GM23248 (cell line): ENCODE results near the gene COG1. TPM values are rescaled to one million over a fixed set of nuclear protein-coding genes. Genes with fewer than 3 reads are reported as not detected.
"Not testable (repeated sequence)": the region's sequence is repeated elsewhere in the genome, so short reads cannot be mapped to it uniquely, and the experiment has no call there.

Experiments
- DNase-seq: peaks from one replicate; pipeline ENCODE4 v3.0.0-alpha.2; 2015
- H2AFZ ChIP-seq: fragments of 200-600 bp; sonication (generic); 2 replicates; pipeline ENCODE4 v1.6.1; 2016; ENCODE audit warnings: antibody characterized with exemption
- H3F3A ChIP-seq: fragments of 200-600 bp; sonication (generic); 2 replicates; pipeline ENCODE4 v1.6.1; 2016; ENCODE audit warnings: mild to moderate bottlenecking, antibody characterized with exemption, mixed run types; ENCODE audit not compliant: insufficient read depth
- H3K27ac ChIP-seq: fragments of 200-600 bp; sonication (generic); 2 replicates; pipeline ENCODE4 v1.5.1; 2016; ENCODE audit warnings: mild to moderate bottlenecking
- H3K27me3 ChIP-seq: fragments of 200-600 bp; sonication (generic); replicated peaks from 2 replicates; pipeline ENCODE4 v1.6.1; 2016; ENCODE audit warnings: mild to moderate bottlenecking; ENCODE audit not compliant: insufficient read depth
- H3K36me3 ChIP-seq: fragments of 200-600 bp; sonication (generic); 2 replicates; pipeline ENCODE4 v1.6.1; 2016; ENCODE audit warnings: low read depth, mild to moderate bottlenecking
- H3K4me1 ChIP-seq: fragments of 200-600 bp; sonication (generic); 2 replicates; pipeline ENCODE4 v1.6.1; 2016; ENCODE audit warnings: mild to moderate bottlenecking; ENCODE audit not compliant: insufficient read depth
- H3K4me2 ChIP-seq: fragments of 200-600 bp; sonication (generic); one replicate; pipeline ENCODE4 v1.6.1; 2016; ENCODE audit warnings: mild to moderate bottlenecking; ENCODE audit not compliant: unreplicated experiment
- H3K4me3 ChIP-seq: fragments of 200-600 bp; sonication (generic); 2 replicates; pipeline ENCODE4 v1.5.1; 2016; ENCODE audit warnings: mild to moderate bottlenecking
- H3K79me2 ChIP-seq: fragments of 200-600 bp; sonication (generic); 2 replicates; pipeline ENCODE4 v1.6.1; 2016; ENCODE audit warnings: mild to moderate bottlenecking; ENCODE audit not compliant: insufficient read depth
- H3K9ac ChIP-seq: fragments of 200-600 bp; sonication (generic); 2 replicates; pipeline ENCODE4 v1.6.1; 2016; ENCODE audit warnings: mild to moderate bottlenecking
- H3K9me2 ChIP-seq: fragments of 200-600 bp; sonication (generic); 2 replicates; pipeline ENCODE4 v1.6.1; 2016; ENCODE audit warnings: mixed run types, mild to moderate bottlenecking, moderate library complexity; ENCODE audit not compliant: insufficient read depth
- H3K9me3 ChIP-seq: fragments of 200-600 bp; sonication (generic); one replicate; pipeline ENCODE4 v1.6.1; 2017; ENCODE audit warnings: low read depth
- H4K20me1 ChIP-seq: fragments of 200-600 bp; sonication (generic); 2 replicates; pipeline ENCODE4 v1.6.0; 2016; ENCODE audit not compliant: insufficient read depth
- EZH2 ChIP-seq: fragments of 200-600 bp; sonication (generic); IDR thresholded peaks from 2 replicates; pipeline ENCODE4 v1.6.1; 2018; ENCODE audit warnings: antibody characterized with exemption, mild to moderate bottlenecking; ENCODE audit not compliant: insufficient read depth, poor library complexity, severe bottlenecking
- EZH2phosphoT487 ChIP-seq: fragments of 200-600 bp; sonication (generic); IDR thresholded peaks from 2 replicates; pipeline ENCODE4 v1.6.1; 2018; ENCODE audit warnings: antibody characterized with exemption, moderate library complexity, mild to moderate bottlenecking, low read depth; ENCODE audit not compliant: insufficient read depth
- WGBS, 2 experiments: methylation state at CpG; one replicate each; pipeline ENCODE4 v1.1.6; 2015 to 2017; ENCODE audit warnings: low lambda C conversion rate in 2 of 2, low coverage in 1 of 2; ENCODE audit errors: missing lambda C conversion rate in 2 of 2; 5-methylcytosine and 5-hydroxymethylcytosine counted together
- in situ Hi-C: fragments of 300-500 bp; cut with MboI; formaldehyde crosslinking; loops from 2 replicates; pipeline ENCODE4 v1.15.0; 2020
- polyA plus RNA-seq: library from polyadenylated mRNA; unstranded; fragments of >200 nt; fragmentation: Nextera tagmentation; extraction: Ambion mirVana; gene quantifications from 2 replicates; pipeline ENCODE4 v1.2.1, GENCODE V29; 2016
- total RNA-seq: library from RNA; depleted of rRNA; stranded (reverse); fragments of >200 nt; shearing (Covaris generic); gene quantifications from 2 replicates; pipeline ENCODE4 v1.2.3, GENCODE V29; 2014; rRNA removed

Gene COG1
- total RNA-seq (20.2 and 20.4 TPM in 2 replicates), polyA plus RNA-seq (31.8 and 34.1 TPM in 2 replicates)

GRCh38 chr17:73192894-73193701 is at the start of gene COG1:
Gene COG1 (plus strand): TSS chr17:73193055. CDS start chr17:73193070, 15 bp downstream.
- in situ Hi-C loops: no loop called here
- TF ChIP-seq EZH2 (no peak), EZH2phosphoT487 (no peak)
- peak within 1 kb of the TSS; percentile 100 for H3K4me2 ChIP-seq
- H3K27me3 ChIP-seq: no peaks in the 10 kb centered on the region
- WGBS, 2 experiments: 1 to 2% methylated on average over 26 to 69 of the region's 84 CpGs
- H4K20me1 ChIP-seq: no peaks in the 10 kb centered on the region
- H3K4me1 ChIP-seq: peaks cover 9% of the 10 kb centered on the region
- no peaks in the 10 kb centered on the region for H3K9me2 ChIP-seq
- no peaks in the 10 kb centered on the region for H3K9me3 ChIP-seq
- peak within 1 kb of the TSS; percentile 85 for H2AFZ ChIP-seq
- H3K36me3 ChIP-seq: peaks cover 12% of the 10 kb centered on the region; the same call in 1 of the 2 replicates
- H3K9ac ChIP-seq: peak within 1 kb of the TSS; percentile 95
- H3K79me2 ChIP-seq: peaks cover 43% of the 10 kb centered on the region
- H3F3A ChIP-seq: no peaks in the 10 kb centered on the region
- H3K4me3 ChIP-seq: peak within 1 kb of the TSS; percentile 92
- H3K27ac ChIP-seq: peak within 1 kb of the TSS; percentile 82
- peak; percentile 98 for DNase-seq

GRCh38 chr17:73144209-73144608 is 48.6 kb upstream of the COG1 start:
- H3K4me3 ChIP-seq, H3F3A ChIP-seq, H2AFZ ChIP-seq, H3K4me1 ChIP-seq, H3K9me3 ChIP-seq, H4K20me1 ChIP-seq, H3K9me2 ChIP-seq, H3K27ac ChIP-seq, H3K79me2 ChIP-seq, H3K9ac ChIP-seq, DNase-seq, H3K36me3 ChIP-seq, H3K4me2 ChIP-seq, in situ Hi-C loops, H3K27me3 ChIP-seq: not testable (repeated sequence)
- WGBS, 2 experiments: 21 to 27% methylated on average over 3 of the region's 3 CpGs

GRCh38 chr17:73145641-73146040 is 47.2 kb upstream of the COG1 start:
- no peak overlapping the region for H2AFZ ChIP-seq
- no peaks in the 10 kb centered on the region for H3K36me3 ChIP-seq
- no peak overlapping the region for H3K4me3 ChIP-seq
- 88 to 95% methylated on average over 2 of the region's 2 CpGs for WGBS, 2 experiments
- no peaks in the 10 kb centered on the region for H3K4me1 ChIP-seq
- H4K20me1 ChIP-seq: no peaks in the 10 kb centered on the region
- H3K9me2 ChIP-seq: no peaks in the 10 kb centered on the region
- DNase-seq: no peak
- H3K9me3 ChIP-seq: no peaks in the 10 kb centered on the region
- no peak overlapping the region for H3K27ac ChIP-seq
- H3K27me3 ChIP-seq: no peaks in the 10 kb centered on the region; the same call in 1 of the 2 replicates
- no peaks in the 10 kb centered on the region for H3K79me2 ChIP-seq
- H3K4me2 ChIP-seq: no peak overlapping the region
- no peak overlapping the region for H3K9ac ChIP-seq
- no peaks in the 10 kb centered on the region for H3F3A ChIP-seq
- TF ChIP-seq EZH2phosphoT487 (no peak), EZH2 (no peak)
- in situ Hi-C loops: no loop called here

GRCh38 chr17:73147791-73148190 is 45.1 kb upstream of the COG1 start:
- H2AFZ ChIP-seq, H3K9ac ChIP-seq, H3K79me2 ChIP-seq, DNase-seq, in situ Hi-C loops, H3K36me3 ChIP-seq, H3F3A ChIP-seq, H3K9me2 ChIP-seq, H3K4me2 ChIP-seq, H3K27me3 ChIP-seq, H3K9me3 ChIP-seq, H3K27ac ChIP-seq, H3K4me3 ChIP-seq, H4K20me1 ChIP-seq, H3K4me1 ChIP-seq: not testable (repeated sequence)
- WGBS, 2 experiments: 79 to 94% methylated on average over 4 to 7 of the region's 11 CpGs
